GM12875 (cell line): ENCODE data around the gene LZIC.
"Not testable (repeated sequence)": the region's sequence is repeated elsewhere in the genome, so short reads cannot be mapped to it uniquely, and the experiment has no call there.

ENCODE experiments used
- H3K4me3 ChIP-seq: one replicate; pipeline ENCODE4 v1.5.1; 2011; ENCODE audit warnings: low read depth, low read length, control low read depth
- CTCF ChIP-seq: IDR thresholded peaks from 2 replicates; pipeline ENCODE4 v1.5.1; 2011; ENCODE audit warnings: low read depth, mild to moderate bottlenecking, control low read depth, inconsistent platforms, low read length, moderate library complexity, borderline replicate concordance; ENCODE audit not compliant: insufficient read depth

LZIC gene

GRCh38 chr1:9920606-9921005 lies 22.6 kb downstream of the LZIC start:
- no peak overlapping the region for H3K4me3 ChIP-seq
- no peak for TF ChIP-seq CTCF

GRCh38 chr1:9917901-9918300 lies 25.3 kb downstream of the LZIC start:
- TF ChIP-seq CTCF, result no peak
- H3K4me3 ChIP-seq, result no peak overlapping the region

- H3K4me3 ChIP-seq, result not testable (repeated sequence)
Measured at GRCh38 chr1:9917495-9917894, 25.7 kb downstream of the LZIC start.

- H3K4me3 ChIP-seq, result no peak overlapping the region
- TF ChIP-seq CTCF, result no peak
Measured at GRCh38 chr1:9916452-9916851, 26.7 kb downstream of the LZIC start.

GRCh38 chr1:9914610-9914937 lies 28.6 kb downstream of the LZIC start:
- H3K4me3 ChIP-seq, result no peak overlapping the region
- TF ChIP-seq CTCF, result no peak

- no peak for TF ChIP-seq CTCF
- no peak overlapping the region for H3K4me3 ChIP-seq
Measured at GRCh38 chr1:9912264-9912936, 30.8 kb downstream of the LZIC start.

GRCh38 chr1:9910423-9911178 lies 32.6 kb downstream of the LZIC start:
- H3K4me3 ChIP-seq, result peak overlapping the region; percentile 66
- no peak for TF ChIP-seq CTCF
